Aorta (tissue), 5 donors: ENCODE results near the gene ARHGEF10L. TPM values are rescaled to one million over a fixed set of nuclear protein-coding genes. Genes with fewer than 3 reads are reported as not detected.
"Not testable (repeated sequence)": the region's sequence is repeated elsewhere in the genome, so short reads cannot be mapped to it uniquely, and the experiment has no call there.

ENCODE experiments used
- ATAC-seq: fragments of 200-7000 bp; cut with Tn5 transposase; one replicate; pipeline ENCODE4 v1.9.1; 2022; ENCODE audit warnings: moderate library complexity; ENCODE audit not compliant: low FRiP score
- DNase-seq, 2 donors: peaks; one replicate each; pipeline ENCODE4 v3.0.0-alpha.2; 2020
- H3K27ac ChIP-seq, 2 donors: one replicate each; pipeline ENCODE4 v1.5.1; 2013; ENCODE audit warnings: low read length in 2 of 2, mild to moderate bottlenecking in 2 of 2, moderate library complexity in 2 of 2, control low read depth in 1 of 2, inconsistent platforms in 1 of 2, low read depth in 1 of 2
- H3K27me3 ChIP-seq, 2 donors: one replicate each; pipeline ENCODE4 v1.6.1; 2013; ENCODE audit warnings: control low read depth in 1 of 2, low read length in 1 of 2, mild to moderate bottlenecking in 1 of 2, moderate library complexity in 1 of 2; ENCODE audit not compliant: insufficient read depth in 2 of 2, control insufficient read depth in 1 of 2
- H3K36me3 ChIP-seq, 2 donors: one replicate each; pipeline ENCODE4 v1.6.1; 2013; ENCODE audit warnings: control low read depth in 1 of 2, low read length in 1 of 2, mild to moderate bottlenecking in 1 of 2; ENCODE audit not compliant: insufficient read depth in 2 of 2, control insufficient read depth in 1 of 2
- H3K4me1 ChIP-seq, 2 donors: one replicate each; pipeline ENCODE4 v1.6.1; 2013; ENCODE audit warnings: low read length in 2 of 2, control low read depth in 1 of 2, mild to moderate bottlenecking in 1 of 2, moderate library complexity in 1 of 2; ENCODE audit not compliant: insufficient read depth in 2 of 2, control insufficient read depth in 1 of 2
- H3K4me3 ChIP-seq, 2 donors: one replicate each; pipeline ENCODE4 v1.5.1; 2013; ENCODE audit warnings: low read length in 2 of 2, control low read depth in 1 of 2, mild to moderate bottlenecking in 1 of 2
- H3K9me3 ChIP-seq: one replicate; pipeline ENCODE4 v1.6.1; 2013; ENCODE audit warnings: mild to moderate bottlenecking, low read length; ENCODE audit not compliant: control insufficient read depth
- WGBS, 2 donors: extraction: QIAGEN DNeasy Blood & Tissue Kit; methylation state at CpG; one replicate each; pipeline ENCODE4 v1.1.7; 2013; 5-methylcytosine and 5-hydroxymethylcytosine counted together
- intact Hi-C, 2 donors: fragments of 100-400 bp; cut with DNase I; formaldehyde crosslinking; loops; one replicate each; pipeline versions ENCODE4 v1.14.2 to v1.15.0; 2022
- polyA plus RNA-seq, 2 donors: library from polyadenylated mRNA; stranded (reverse); fragments of 200-250 nt; gene quantifications; one replicate each; pipeline ENCODE4 v1.2.3, GENCODE V29; 2013
- total RNA-seq, 2 donors: library from RNA; stranded (reverse); fragmentation: NEBNext Ultra II Directional; extraction: Animal tissue kit (Norgen Biotek cat#: 25700); gene quantifications; one replicate each; pipeline ENCODE4 v1.2.1, GENCODE V29; 2021
- donor health status: healthy with polysubstance abuse.
- donor health status: Bipolar disorder and iron deficiency.
- donor health status: DM: no; HTN: no; CAD: no.
- donor health status: DM: no; HTN: no; CAD: no.
- donor health status: DM: yes; HTN: yes; CAD: no.

Gene ARHGEF10L
- total and polyA plus RNA-seq, 4 donors, result 24.0 to 190 (median 133) TPM

GRCh38 chr1:17620448-17620847 lies 81.0 kb downstream of the ARHGEF10L start:
- Histone ChIP-seq H3K4me3 (no peak overlapping the region), H3K27me3 (no peaks in the 10 kb centered on the region), H3K36me3 (no peaks in the 10 kb centered on the region), H3K4me1 (no peaks in the 10 kb centered on the region), H3K27ac (peak overlapping the region in 1 of 2 donors; percentile 69), H3K9me3 (no peaks in the 10 kb centered on the region)
- intact Hi-C loops, result no loop called here
- ATAC-seq, result no peak
- WGBS, 2 donors, result 81 to 87% methylated on average over 5 of the region's 5 CpGs
- DNase-seq, result no peak

GRCh38 chr1:17621691-17622090 lies 82.2 kb downstream of the ARHGEF10L start:
- DNase-seq (no peak), ATAC-seq (no peak)
- Histone ChIP-seq H3K4me1 (no peaks in the 10 kb centered on the region), H3K27ac (peak overlapping the region in 1 of 2 donors; percentile 13), H3K36me3 (peaks cover 0 to 6% of the 10 kb centered on the region in 2 donors), H3K9me3 (no peaks in the 10 kb centered on the region), H3K27me3 (no peaks in the 10 kb centered on the region), H3K4me3 (no peak overlapping the region)
- intact Hi-C loops, result no loop called here
- WGBS, 2 donors, result 79 to 83% methylated on average over 10 of the region's 10 CpGs

GRCh38 chr1:17622823-17623222 lies 83.3 kb downstream of the ARHGEF10L start:
- peak overlapping the region in 1 of 2 donors; percentile 3 for H3K27ac ChIP-seq
- H3K9me3 ChIP-seq, result no peaks in the 10 kb centered on the region
- ATAC-seq (no peak), DNase-seq (no peak)
- intact Hi-C loops, result no loop called here
- no peaks in the 10 kb centered on the region for H3K4me1 ChIP-seq
- WGBS, 2 donors, result 89 to 90% methylated on average over 22 of the region's 22 CpGs
- H3K4me3 ChIP-seq, result no peak overlapping the region
- H3K27me3 ChIP-seq, result no peaks in the 10 kb centered on the region
- peaks cover 0 to 10% of the 10 kb centered on the region in 2 donors for H3K36me3 ChIP-seq

- DNase-seq (peak; percentile 87 to 95), ATAC-seq (peak; percentile 59)
- WGBS, 2 donors, result 11 to 12% methylated on average over 8 of the region's 8 CpGs
- H3K27me3 ChIP-seq, result no peaks in the 10 kb centered on the region
- no peak overlapping the region for H3K4me3 ChIP-seq
- H3K4me1 ChIP-seq, result no peaks in the 10 kb centered on the region
- peaks cover 0 to 10% of the 10 kb centered on the region in 2 donors for H3K36me3 ChIP-seq
- intact Hi-C loops, result loop anchor here in 1 of 2 donors (5.0 kb wide), 2 partner anchors 37 to 72 kb away; no protein-coding TSS in a partner anchor
- peak overlapping the region; percentile 40 to 85 for H3K27ac ChIP-seq
- H3K9me3 ChIP-seq, result no peaks in the 10 kb centered on the region
Observed at GRCh38 chr1:17624611-17625233, 85.2 kb downstream of the ARHGEF10L start.

GRCh38 chr1:17627239-17628052 lies 87.9 kb downstream of the ARHGEF10L start:
- 72 to 74% methylated on average over 16 of the region's 16 CpGs for WGBS, 2 donors
- H3K27ac ChIP-seq, result peak overlapping the region in 1 of 2 donors; percentile 65
- no peak for ATAC-seq

GRCh38 chr1:17629046-17629445 lies 89.5 kb downstream of the ARHGEF10L start:
- peaks cover 0 to 13% of the 10 kb centered on the region in 2 donors for H3K36me3 ChIP-seq
- intact Hi-C loops, result loop anchor here in 1 of 2 donors (5.0 kb wide), 2 partner anchors 42 to 77 kb away; no protein-coding TSS in a partner anchor
- 47 to 54% methylated on average over 5 of the region's 5 CpGs for WGBS, 2 donors

More at GRCh38 chr1:17627239-17628052, 87.9 kb downstream of the ARHGEF10L start:
- peaks cover 0 to 10% of the 10 kb centered on the region in 2 donors for H3K36me3 ChIP-seq
- H3K4me1 ChIP-seq, result no peaks in the 10 kb centered on the region
- no peaks in the 10 kb centered on the region for H3K27me3 ChIP-seq
- intact Hi-C loops, result loop anchor here in 1 of 2 donors (5.0 kb wide), 2 partner anchors 40 to 75 kb away; no protein-coding TSS in a partner anchor
- no peak for DNase-seq
- H3K9me3 ChIP-seq, result no peaks in the 10 kb centered on the region
- H3K4me3 ChIP-seq, result no peak overlapping the region

GRCh38 chr1:17629460-17629859 lies 90.0 kb downstream of the ARHGEF10L start:
- Histone ChIP-seq H3K4me3 (no peak overlapping the region), H3K9me3 (no peaks in the 10 kb centered on the region), H3K27ac (peak overlapping the region; percentile 72 to 76), H3K36me3 (peaks cover 0 to 13% of the 10 kb centered on the region in 2 donors), H3K4me1 (no peaks in the 10 kb centered on the region), H3K27me3 (no peaks in the 10 kb centered on the region)
- DNase-seq (peak in 1 of 2 donors; percentile 77), ATAC-seq (peak; percentile 1)
- intact Hi-C loops, result loop anchor here in 1 of 2 donors (5.0 kb wide), 2 partner anchors 42 to 77 kb away; no protein-coding TSS in a partner anchor
- 45 to 47% methylated on average over 11 of the region's 11 CpGs for WGBS, 2 donors

More at GRCh38 chr1:17629046-17629445, 89.5 kb downstream of the ARHGEF10L start:
- not testable (repeated sequence) for H3K27me3 ChIP-seq, H3K9me3 ChIP-seq, H3K4me3 ChIP-seq, DNase-seq, H3K4me1 ChIP-seq, ATAC-seq
- peak overlapping the region in 1 of 2 donors; percentile 76 for H3K27ac ChIP-seq

- Histone ChIP-seq H3K4me3 (no peak overlapping the region), H3K27ac (peak overlapping the region; percentile 72 to 76), H3K9me3 (no peaks in the 10 kb centered on the region), H3K36me3 (peaks cover 0 to 19% of the 10 kb centered on the region in 2 donors), H3K27me3 (no peaks in the 10 kb centered on the region), H3K4me1 (no peaks in the 10 kb centered on the region)
- ATAC-seq (peak; percentile 80), DNase-seq (peak; percentile 84 to 89)
- intact Hi-C loops, result loop anchor here in 1 of 2 donors (1.0 kb wide), 1 partner anchor 12 kb away; no protein-coding TSS in a partner anchor
- WGBS, 2 donors, result 23% methylated on average over 16 of the region's 16 CpGs
Observed at GRCh38 chr1:17630048-17630830, 90.7 kb downstream of the ARHGEF10L start.
